GM20431 (cell line): ENCODE results near the gene CCNT1.
"Not testable (repeated sequence)": the region's sequence is repeated elsewhere in the genome, so short reads cannot be mapped to it uniquely, and the experiment has no call there.

Source experiments
- in situ Hi-C: fragments of 300-500 bp; cut with MseI, MboI; formaldehyde crosslinking; loops from one replicate; pipeline ENCODE4 v1.15.0; 2020; ENCODE audit warnings: low sequenced_read_pairs; ENCODE audit not compliant: unreplicated experiment

Gene CCNT1

DNA sequence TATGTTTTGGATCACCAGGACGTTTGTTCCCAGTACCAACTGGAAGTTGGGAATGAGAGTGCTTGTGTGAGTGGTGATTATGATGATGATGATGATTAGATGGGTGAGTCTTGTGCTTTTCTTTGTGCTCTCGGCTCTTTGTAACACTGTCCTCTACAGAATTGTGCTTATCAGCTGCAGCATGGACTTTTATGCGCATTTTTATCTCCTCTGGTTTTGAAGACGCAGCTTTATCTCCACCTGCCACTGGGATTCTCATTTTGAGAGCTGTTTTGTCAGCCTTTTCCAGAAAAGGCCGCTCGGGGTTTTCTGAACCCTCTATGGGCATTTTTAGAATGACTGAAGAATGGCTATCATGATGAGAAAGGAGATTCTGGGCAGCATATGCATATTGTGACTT, 22.9 kb downstream of the CCNT1 start:
- in situ Hi-C loops, result no loop called here

DNA sequence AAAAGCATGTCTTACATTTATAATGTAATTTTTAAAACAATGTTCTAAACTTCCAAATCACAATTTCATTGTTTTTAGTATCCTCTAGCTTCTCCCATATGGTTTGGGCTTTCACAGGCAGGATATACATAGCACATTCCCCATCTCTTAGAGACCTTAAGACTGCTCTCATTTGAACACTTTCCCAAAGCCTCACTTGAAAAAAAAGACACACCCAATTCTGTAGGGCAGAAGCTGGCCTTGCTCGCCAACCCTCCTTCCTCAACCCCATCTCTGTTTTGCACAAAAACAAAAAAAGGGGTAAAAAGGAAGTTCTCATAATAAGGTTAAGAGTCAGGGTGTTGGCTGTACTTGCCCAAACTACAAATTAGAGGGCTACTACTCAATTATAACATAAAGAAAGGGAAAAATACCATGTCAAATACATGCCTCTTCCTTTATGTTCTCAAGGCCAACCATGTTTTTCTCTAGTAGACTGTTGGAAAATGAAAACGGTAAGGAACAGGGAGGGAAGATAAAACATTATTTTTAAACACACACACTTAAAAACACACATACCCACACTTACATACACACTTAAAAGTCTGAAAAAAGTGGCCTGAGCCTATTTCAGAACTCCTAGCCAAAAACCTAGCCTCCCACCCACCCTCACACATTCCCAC, 24.6 kb downstream of the CCNT1 start:
- in situ Hi-C loops, result no loop called here

- in situ Hi-C loops, result no loop called here
These were observed 25.5 kb downstream of the CCNT1 start for GRCh38 chr12:48690990-48691389.

GRCh38 chr12:48690436-48690835, 26.1 kb downstream of the CCNT1 start:
- in situ Hi-C loops, result no loop called here

DNA sequence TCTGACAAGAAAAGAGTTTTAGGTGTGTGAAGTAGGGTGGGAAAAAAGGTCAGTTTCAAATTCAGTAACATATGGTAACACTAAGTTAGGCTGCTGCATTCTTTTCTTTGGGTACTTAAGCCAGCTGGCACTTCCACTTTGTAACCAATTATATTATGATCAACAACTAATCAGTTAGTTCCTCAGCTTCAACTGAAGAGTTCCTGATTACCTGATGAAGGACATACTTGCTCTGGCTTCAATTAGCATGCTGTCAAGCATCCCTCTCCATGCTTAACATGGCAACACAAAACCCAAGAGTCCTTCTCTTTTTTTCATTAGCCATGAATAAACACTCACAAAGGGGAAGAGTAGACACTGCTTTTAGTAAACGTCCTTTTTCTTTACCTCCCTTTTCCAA, 27.7 kb downstream of the CCNT1 start:
- in situ Hi-C loops, result no loop called here

DNA sequence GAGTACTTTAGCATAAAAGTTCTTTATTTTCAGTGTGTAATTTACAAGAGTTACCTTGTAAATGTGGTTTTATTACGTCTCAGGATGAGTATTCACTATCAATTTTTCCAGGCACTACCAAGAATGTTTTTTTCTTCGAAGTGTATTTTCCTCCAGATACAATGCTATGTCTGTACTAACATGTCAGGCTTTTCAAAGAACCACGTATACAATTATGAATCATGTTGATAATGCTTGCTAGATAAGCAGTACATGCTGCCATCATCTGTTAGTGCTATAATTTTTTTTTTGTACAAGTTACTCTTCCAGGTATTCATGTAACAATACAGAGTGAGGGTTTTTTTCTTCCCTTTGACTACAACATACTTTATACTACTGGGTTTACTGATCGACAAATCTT, 28.9 kb downstream of the CCNT1 start:
- in situ Hi-C loops, result no loop called here

DNA sequence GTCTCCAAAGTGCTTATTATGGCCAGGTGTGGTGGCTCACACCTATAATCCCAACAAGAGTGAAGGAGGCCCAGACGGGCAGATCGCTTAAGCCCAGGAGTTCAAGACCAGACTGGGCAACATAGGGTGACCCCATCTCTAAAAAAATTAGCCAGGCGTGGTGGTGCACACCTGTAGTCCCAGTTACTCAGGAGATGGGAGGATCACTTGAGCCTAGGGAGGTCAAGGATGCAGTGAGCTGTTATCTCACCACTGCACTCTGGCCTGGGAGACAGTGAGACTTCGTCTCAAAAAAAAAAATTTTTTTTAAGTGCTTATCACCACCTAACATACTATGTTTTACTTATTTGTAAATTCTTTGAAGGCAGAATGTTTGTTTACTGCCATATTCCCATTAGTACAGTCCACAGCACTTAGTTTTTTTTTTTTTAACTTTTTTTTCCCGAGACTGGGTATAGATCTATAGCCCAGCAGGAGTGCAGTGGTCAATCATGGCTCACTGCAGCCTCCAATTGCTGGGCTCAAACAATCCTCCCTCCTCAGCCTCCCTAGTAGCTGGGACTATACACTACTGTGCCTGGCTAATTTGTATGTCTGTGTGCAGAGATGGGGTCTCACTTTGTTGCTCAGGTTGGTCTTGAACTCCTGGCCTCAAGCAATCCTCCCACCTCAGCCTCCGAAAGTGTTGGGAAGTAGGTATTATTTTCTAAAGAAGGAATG, 29.7 kb downstream of the CCNT1 start:
- in situ Hi-C loops, result no loop called here

DNA sequence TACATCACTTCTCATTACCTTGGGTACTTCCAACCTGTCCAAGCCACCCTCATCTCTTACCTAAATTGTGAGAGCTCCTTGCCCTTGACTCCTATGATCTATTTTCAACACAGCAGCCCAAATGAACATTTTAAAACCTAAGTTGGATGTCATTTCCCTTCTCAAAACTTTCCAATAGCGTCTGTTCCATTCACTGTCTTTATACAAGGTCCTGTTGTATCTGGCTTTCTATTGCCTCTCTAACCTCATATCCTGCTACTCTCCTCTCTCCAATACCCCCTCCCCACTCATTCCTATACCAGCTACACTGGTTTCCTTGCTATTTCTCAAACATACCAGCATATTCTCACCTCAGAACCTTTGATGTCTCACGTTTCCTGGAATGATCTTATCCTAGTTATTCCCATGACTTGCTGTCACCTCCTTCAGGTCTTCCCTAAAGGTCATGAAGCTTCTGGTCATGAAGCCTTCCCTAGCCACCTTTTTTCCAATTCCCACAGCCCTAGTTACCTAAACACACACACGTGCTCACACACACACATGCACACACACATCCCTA, 30.4 kb downstream of the CCNT1 start:
- in situ Hi-C loops, result no loop called here

DNA sequence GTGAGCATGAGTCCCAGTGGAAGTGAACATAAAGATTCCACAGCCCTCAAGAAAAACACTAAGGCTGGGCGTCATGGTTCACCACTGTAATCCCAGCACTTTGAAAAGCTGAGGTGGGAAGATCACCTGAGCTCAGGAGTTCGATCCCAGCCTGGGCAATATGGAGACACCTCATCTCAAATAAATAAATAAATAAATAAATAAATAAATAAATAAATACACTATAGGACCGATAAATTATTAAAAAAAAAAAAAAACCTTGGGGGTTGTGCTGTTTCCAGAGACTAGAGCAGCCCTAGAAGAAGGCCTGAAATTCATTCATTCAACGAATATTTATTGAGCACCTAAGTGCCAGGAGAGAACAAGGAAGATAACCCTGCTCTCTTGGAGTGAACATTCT, 33.0 kb downstream of the CCNT1 start:
- in situ Hi-C loops, result no loop called here

DNA sequence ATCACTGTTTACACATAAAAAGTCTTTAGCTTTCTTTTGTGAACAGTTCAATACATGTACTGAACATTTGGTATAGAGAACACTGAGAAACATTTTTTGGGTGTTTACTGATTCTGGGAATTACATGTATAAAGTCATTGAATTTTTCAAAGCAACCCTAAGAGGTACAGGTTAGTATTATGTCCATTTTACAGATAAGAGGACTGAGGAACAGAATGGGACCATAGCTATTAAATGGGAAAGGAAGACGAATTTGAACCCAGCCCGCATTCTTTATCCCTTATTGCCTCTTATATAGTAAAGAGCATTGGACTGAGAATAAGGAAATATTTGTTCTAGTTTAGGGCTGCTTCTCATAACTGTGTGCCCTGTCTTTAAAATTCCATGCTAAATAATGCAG, 33.6 kb downstream of the CCNT1 start:
- in situ Hi-C loops, result no loop called here

DNA sequence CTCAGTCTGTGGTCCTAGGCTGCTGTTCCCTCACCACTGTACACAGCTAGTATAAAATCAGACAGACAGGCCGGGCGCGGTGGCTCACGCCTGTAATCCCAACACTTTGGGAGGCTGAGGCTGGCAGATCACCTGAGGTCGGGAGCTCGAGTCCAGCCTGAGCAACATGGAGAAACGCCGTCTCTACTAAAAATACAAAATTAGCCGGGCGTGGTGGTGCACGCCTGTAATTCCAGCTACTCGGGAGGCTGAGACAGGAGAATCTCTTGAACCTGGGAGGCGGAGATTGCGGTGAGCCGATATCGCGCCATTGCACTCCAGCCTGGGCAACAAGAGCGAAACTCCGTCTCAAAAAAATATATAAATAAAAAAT, 34.0 kb downstream of the CCNT1 start:
- in situ Hi-C loops, result not testable (repeated sequence)

DNA sequence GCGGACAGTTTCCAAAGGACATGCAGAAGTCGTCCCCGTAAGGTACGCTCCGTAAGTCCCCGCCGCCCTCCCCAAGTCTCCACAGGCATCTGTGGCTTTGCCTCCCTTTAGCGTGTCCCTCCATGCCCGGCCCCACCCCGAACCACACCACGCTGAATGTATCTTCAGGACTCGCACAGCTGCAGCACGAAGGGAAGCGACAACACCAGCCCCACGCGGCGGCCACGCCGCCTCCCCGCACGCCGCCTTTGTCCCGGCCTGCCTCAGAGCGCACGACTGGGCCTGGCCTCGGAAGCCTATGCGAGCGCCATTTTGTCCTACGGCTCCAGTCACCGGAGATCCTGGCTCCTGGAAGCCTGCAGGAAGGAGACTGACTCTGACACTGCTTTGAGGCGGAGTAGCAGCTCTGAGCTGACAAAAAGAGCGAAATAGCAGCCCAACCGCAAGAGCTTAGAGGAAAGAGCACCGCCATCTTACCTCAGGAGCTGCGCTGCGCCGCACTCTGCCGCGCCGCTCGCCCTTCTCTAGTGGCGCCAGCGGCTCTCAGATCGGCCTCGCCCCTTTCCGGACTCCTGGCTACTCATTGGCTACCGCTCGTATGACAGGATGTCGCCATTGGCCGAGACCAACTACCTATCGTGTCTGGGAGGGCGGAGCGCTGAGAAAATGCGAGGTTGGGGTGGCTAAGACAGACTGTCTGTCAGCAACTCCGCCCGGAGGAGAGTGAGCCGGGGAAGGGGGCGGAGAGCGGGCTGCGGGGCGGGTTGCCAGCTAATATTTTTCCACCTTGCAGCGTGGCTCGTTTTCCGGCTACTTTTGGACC, 34.6 kb downstream of the CCNT1 start, which contains the start of gene KANSL2:
Gene KANSL2 (minus strand): TSS at position 529 of the 823 bp plus-strand sequence. CDS start 606 bp downstream, outside the sequence.
- in situ Hi-C loops, result no loop called here

DNA sequence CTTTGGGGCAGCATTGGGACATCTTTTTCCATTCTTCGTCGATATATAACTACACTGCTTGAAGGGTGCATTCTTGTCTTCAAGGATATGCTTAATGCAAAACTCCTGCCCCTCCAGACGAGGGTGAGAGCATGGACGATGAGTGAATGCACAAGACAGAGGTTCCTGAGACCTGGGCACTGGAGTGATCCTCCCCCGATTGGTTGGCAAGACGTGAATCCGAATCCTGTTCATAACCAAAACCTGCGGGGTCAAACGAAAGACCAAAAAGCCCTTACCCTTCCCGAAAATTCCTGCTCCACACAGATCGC, 35.2 kb downstream of the CCNT1 start:
- in situ Hi-C loops, result no loop called here

DNA sequence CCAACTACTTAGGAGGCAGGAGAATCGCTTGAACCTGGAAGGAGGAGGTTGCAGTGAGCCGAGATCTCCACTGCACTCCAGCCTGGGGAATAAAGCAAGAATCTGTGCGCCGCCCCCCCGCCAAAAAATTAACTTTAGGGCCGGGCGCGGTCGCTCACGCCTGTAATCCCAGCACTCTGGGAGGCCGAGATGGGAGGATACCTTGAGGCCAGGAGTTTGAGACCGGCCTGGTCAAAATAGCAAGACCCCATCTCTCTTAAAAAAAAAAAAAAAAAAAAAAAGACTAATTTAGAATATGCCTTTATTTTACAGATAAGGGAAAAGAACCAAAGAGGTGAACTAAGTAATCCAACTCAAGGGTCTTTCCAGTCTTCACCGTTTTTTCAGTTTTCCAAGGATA, 35.6 kb downstream of the CCNT1 start:
- in situ Hi-C loops, result no loop called here

DNA sequence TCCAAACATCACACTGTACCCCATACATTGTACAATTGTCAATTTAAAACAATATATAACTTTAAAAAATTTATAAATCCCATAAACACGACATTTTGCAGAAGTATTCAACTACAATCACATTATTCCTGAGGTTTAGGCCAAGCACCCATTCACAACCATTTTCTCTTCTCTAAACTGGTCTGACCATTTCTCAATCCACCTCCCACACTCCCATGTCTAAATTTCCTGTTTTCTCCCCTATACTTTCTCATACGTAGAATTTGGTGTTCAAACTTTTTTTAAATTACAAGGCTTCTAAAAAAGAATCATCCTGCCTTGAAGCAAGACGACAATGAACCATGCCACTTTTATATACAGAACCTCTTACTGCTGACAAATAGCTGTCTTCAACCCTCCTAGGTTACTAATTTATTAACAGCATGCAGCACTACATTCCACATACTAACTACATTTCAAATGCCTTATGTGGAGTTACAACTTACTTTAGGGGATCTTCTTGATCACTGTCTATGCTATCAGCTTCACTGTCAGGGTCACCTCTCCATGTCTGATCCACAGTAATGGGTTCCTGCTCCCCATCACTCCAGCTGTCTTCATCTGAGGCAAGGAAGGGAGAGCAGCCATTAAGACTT, 37.8 kb downstream of the CCNT1 start:
- in situ Hi-C loops, result no loop called here

- in situ Hi-C loops, result no loop called here
These were observed 45.2 kb downstream of the CCNT1 start for GRCh38 chr12:48671231-48671856.

GRCh38 chr12:48668996-48669395, 47.5 kb downstream of the CCNT1 start:
- in situ Hi-C loops, result no loop called here

- in situ Hi-C loops, result no loop called here
These were observed 56.6 kb downstream of the CCNT1 start for GRCh38 chr12:48659863-48660262.

- in situ Hi-C loops, result no loop called here
These were observed 64.8 kb downstream of the CCNT1 start for GRCh38 chr12:48651681-48652080.

DNA sequence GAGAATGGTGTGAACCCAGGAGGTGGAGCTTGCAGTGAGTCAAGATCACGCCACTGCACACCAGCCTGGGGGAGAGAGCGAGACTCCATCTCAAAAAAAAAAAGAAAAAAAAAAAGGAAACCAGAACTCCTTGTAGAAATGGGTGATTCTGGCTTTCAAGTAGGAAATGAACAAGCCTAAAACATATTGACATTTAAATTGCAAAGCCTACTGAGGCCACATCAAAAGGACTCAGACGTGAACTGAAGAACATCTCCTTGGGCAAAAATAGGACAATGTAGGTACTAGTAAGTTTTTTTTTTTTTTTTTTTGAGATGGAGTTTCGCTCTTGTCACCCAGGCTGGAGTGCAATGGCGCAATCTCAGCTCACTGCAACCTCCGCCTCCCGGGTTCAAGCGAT, 71.2 kb downstream of the CCNT1 start:
- in situ Hi-C loops, result not testable (repeated sequence)
